Peyer's patch (tissue), 4 donors: ENCODE measurements around the gene TTC28. TPM values are rescaled to one million over a fixed set of nuclear protein-coding genes. Genes with fewer than 3 reads are reported as not detected.
"Not testable (repeated sequence)": the region's sequence is repeated elsewhere in the genome, so short reads cannot be mapped to it uniquely, and the experiment has no call there.

ENCODE experiments used
- DNase-seq, 3 donors: peaks; one replicate each; pipeline ENCODE4 v3.0.0-alpha.2; 2017 to 2019
- H3K27ac ChIP-seq, 4 donors: fragments of 200-600 bp; sonication (generic); one replicate each; pipeline ENCODE4 v1.5.1; 2016 to 2019
- H3K27me3 ChIP-seq, 2 donors: fragments of 200-600 bp; sonication (generic); one replicate each; pipeline ENCODE4 v1.5.1; 2019
- H3K36me3 ChIP-seq, 3 donors: fragments of 200-600 bp; sonication (generic); one replicate each; pipeline ENCODE4 v1.5.1; 2016 to 2019
- H3K4me1 ChIP-seq, 4 donors: fragments of 200-600 bp; sonication (generic); one replicate each; pipeline ENCODE4 v1.5.1; 2016 to 2019
- H3K4me3 ChIP-seq, 4 donors: fragments of 200-600 bp; sonication (generic); 1 replicate in 3 of 4; 2 replicates in 1 of 4; pipeline ENCODE4 v1.5.1; 2016 to 2019; ENCODE audit warnings: mild to moderate bottlenecking in 1 of 4
- H3K9me3 ChIP-seq, 4 donors: fragments of 200-600 bp; sonication (generic); one replicate each; pipeline ENCODE4 v1.5.1; 2016 to 2019; ENCODE audit warnings: mild to moderate bottlenecking in 1 of 4
- POLR2A ChIP-seq, 2 donors: fragments of 450-650 bp; IDR thresholded peaks; one replicate each; pipeline ENCODE4 v1.5.1; 2017; ENCODE audit warnings: antibody characterized with exemption in 2 of 2, mild to moderate bottlenecking in 2 of 2, moderate library complexity in 2 of 2
- total RNA-seq, 4 donors: library from RNA; depleted of rRNA; stranded (reverse); fragments of >200 nt; gene quantifications; one replicate each; pipeline ENCODE4 v1.1.0, GENCODE V29; 2016
- TF ChIP-seq, protein P1 (sequence below), 6 experiments: fragments of 450-650 bp in 4 of 6; fragments of 200-600 bp in 2 of 6; sonication (generic) in 1 of 6; IDR thresholded peaks; one replicate each; pipeline ENCODE4 v1.5.1; 2017 to 2019; ENCODE audit warnings: antibody characterized with exemption in 6 of 6, mild to moderate bottlenecking in 3 of 6, moderate library complexity in 1 of 6

Gene TTC28
- total RNA-seq, 4 donors from 2014 or later: 9.1 to 46.4 (median 35.2) TPM

DNA sequence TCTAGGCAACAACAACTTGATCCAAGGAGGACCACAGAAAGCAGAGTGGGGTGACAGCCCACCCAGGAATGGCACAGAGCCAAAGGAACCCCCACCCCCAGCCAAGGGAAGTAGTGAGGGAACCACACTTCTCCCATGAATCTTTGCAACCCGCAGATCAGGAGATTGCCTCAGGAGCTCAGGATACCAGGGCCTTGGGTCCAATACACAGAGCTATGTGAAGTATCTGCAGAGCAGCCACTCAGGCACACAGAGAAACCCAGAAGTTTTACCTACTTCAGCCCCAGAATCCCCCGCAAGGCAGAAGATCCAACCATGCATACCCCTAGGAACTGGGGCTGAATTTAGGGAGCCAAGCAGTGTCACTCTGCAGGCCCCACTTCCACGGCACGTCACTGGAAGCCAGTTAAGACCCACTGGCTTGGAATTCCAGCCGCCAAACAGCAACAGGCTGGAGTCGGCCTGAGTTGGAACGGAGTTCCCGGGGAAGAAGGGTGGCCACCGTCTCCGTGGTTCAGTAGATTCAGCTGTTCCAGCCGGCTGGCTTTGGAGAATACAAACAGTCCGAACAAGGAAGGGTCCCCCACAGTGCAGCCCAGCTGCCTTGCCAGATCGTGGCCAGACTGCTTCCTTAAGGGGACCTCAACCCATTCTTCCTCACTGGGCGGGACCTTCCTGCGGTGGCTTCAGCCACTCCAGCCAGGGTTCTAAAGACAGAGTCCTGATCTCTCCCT is 174.1 kb downstream of the TTC28 start:
- Histone ChIP-seq H3K4me3 (no peak overlapping the region), H3K36me3 (no peaks in the 10 kb centered on the region), H3K9me3 (no peaks in the 10 kb centered on the region), H3K27ac (no peak overlapping the region), H3K27me3 (no peaks in the 10 kb centered on the region), H3K4me1 (no peaks in the 10 kb centered on the region)
- no peak for DNase-seq
- TF ChIP-seq, protein P1, sequence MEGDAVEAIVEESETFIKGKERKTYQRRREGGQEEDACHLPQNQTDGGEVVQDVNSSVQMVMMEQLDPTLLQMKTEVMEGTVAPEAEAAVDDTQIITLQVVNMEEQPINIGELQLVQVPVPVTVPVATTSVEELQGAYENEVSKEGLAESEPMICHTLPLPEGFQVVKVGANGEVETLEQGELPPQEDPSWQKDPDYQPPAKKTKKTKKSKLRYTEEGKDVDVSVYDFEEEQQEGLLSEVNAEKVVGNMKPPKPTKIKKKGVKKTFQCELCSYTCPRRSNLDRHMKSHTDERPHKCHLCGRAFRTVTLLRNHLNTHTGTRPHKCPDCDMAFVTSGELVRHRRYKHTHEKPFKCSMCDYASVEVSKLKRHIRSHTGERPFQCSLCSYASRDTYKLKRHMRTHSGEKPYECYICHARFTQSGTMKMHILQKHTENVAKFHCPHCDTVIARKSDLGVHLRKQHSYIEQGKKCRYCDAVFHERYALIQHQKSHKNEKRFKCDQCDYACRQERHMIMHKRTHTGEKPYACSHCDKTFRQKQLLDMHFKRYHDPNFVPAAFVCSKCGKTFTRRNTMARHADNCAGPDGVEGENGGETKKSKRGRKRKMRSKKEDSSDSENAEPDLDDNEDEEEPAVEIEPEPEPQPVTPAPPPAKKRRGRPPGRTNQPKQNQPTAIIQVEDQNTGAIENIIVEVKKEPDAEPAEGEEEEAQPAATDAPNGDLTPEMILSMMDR (IDR thresholded peaks at IDR 0.05): no peak
- TF ChIP-seq POLR2A (IDR thresholded peaks at IDR 0.05): no peak

- H3K4me3 ChIP-seq: no peak overlapping the region
- TF ChIP-seq POLR2A (IDR thresholded peaks at IDR 0.05): no peak
- TF ChIP-seq, protein P1 (IDR thresholded peaks at IDR 0.05): no peak
- H3K9me3 ChIP-seq: no peaks in the 10 kb centered on the region
- no peaks in the 10 kb centered on the region for H3K4me1 ChIP-seq
- no peaks in the 10 kb centered on the region for H3K36me3 ChIP-seq
- H3K27me3 ChIP-seq: no peaks in the 10 kb centered on the region
- no peak for DNase-seq
- no peak overlapping the region for H3K27ac ChIP-seq
These were observed 179.6 kb downstream of the TTC28 start for GRCh38 chr22:28500006-28500405.

DNA sequence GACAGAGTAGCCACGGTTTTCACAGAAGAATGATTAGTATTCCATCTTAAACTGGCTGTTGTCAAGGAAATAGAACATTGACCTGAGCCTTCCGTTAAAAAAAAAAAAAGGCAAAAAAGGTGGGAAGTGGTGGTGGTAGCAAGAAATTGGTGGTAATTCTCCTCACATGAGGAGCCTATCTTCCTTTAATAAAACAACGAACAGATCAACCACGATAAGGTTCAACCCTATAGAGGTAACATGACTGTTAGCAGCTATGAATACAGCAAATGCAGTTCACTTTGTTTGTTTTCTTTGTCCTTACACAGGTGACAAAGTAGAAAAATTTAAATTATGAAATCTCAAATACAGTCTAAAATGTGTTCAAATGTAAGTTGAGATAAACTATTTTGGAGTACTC is 181.6 kb downstream of the TTC28 start:
- TF ChIP-seq, protein P1 (IDR thresholded peaks at IDR 0.05): no peak
- TF ChIP-seq POLR2A (IDR thresholded peaks at IDR 0.05): no peak
- Histone ChIP-seq H3K36me3 (no peaks in the 10 kb centered on the region), H3K4me1 (no peaks in the 10 kb centered on the region), H3K27me3 (no peaks in the 10 kb centered on the region), H3K4me3 (no peak overlapping the region), H3K9me3 (no peaks in the 10 kb centered on the region), H3K27ac (no peak overlapping the region)
- no peak for DNase-seq

- H3K36me3 ChIP-seq: no peaks in the 10 kb centered on the region
- no peak for DNase-seq
- H3K4me1 ChIP-seq: no peaks in the 10 kb centered on the region
- TF ChIP-seq, protein P1 (IDR thresholded peaks at IDR 0.05): no peak
- TF ChIP-seq POLR2A (IDR thresholded peaks at IDR 0.05): no peak
- no peak overlapping the region for H3K4me3 ChIP-seq
- no peaks in the 10 kb centered on the region for H3K27me3 ChIP-seq
- no peak overlapping the region for H3K27ac ChIP-seq
- no peaks in the 10 kb centered on the region for H3K9me3 ChIP-seq
These were observed 182.5 kb downstream of the TTC28 start for GRCh38 chr22:28497188-28497587.

GRCh38 chr22:28491289-28491688 is 188.4 kb downstream of the TTC28 start:
- H3K27ac ChIP-seq, H3K9me3 ChIP-seq, H3K27me3 ChIP-seq, H3K36me3 ChIP-seq, H3K4me3 ChIP-seq, H3K4me1 ChIP-seq, DNase-seq: not testable (repeated sequence)

DNA sequence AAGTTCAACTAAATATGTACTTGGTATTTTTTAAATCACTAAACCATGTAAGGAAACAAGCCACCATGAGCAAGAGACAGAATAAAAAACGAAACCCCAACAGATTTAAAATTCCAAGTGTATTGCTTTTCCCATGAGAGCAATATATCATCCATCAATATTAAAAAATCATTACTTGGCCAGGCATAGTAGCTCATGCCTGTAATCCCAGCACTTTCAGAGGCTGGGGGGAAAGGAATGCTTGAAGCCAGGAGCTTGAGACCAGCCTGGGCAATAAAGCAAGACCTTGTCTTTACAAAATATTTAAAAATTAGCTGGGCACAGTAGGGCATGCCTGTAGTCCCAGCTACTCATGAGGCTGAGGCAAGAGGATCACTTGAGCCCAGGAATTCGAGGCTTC is 190.8 kb downstream of the TTC28 start:
- Histone ChIP-seq H3K27me3 (no peaks in the 10 kb centered on the region), H3K4me3 (no peak overlapping the region), H3K4me1 (no peaks in the 10 kb centered on the region), H3K27ac (no peak overlapping the region), H3K9me3 (no peaks in the 10 kb centered on the region), H3K36me3 (no peaks in the 10 kb centered on the region)
- no peak for TF ChIP-seq POLR2A (IDR thresholded peaks at IDR 0.05)
- TF ChIP-seq, protein P1 (IDR thresholded peaks at IDR 0.05): no peak
- DNase-seq: no peak
